ENCODE data around the gene ACO2.

Gene ACO2

DNA sequence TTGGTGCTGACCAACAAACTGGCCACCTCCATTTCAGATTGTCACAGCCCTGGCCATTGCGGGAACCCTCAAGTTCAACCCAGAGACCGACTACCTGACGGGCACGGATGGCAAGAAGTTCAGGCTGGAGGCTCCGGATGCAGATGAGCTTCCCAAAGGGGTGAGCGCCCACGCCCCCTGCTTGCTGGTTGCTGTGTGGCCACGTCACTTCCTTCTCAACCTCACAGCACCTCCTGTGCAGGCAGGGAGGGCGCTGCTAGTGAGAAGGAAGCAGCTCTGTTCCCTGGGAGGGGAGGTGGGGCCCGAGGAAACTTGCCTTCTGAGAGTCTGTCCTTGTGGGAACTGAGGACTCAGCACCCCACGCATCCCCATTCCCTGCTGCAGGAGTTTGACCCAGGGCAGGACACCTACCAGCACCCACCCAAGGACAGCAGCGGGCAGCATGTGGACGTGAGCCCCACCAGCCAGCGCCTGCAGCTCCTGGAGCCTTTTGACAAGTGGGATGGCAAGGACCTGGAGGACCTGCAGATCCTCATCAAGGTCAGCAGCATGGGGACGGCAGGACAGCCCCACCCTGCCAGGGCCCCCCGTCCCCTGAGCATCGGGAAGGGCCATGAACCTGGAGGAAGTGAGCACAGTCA is 56.0 kb downstream of the ACO2 start:
- no peak for DNase-seq

DNA sequence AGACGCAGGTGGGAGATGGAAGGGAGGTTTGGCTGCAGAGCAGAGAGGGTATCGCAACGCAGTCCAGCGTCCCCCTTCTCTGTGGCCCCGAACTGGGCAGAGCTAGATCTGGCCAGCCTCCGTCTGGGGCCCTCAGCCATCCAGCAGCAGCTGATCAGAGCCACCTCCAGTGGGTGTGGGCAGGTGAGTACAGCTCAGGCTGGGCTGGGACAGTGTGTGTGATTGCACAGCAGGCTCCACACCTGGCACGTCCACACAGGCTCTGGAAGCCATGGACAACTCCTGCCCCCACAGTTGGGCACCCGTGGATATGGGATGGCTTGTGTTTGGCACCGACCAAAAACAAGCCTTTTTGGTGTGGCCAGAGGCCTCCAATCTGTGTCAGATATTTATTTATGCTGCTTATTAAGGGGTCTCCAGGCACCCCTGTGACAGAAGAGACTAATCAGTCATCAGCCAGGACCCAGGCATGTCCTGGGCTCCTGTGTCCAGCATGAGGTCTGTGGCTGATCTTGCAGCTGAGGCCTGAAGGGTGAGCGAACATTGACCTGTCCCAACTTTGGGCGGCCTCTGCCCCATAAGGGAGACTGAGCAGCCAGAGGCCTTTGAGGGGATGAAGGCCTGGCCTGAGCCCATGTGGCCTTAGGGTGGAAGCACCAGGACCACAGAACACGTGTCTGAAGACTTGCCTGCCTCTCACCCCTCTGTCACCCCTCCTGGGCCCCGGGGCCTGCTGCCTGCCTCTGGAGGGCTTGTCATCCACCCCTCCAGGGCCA is 56.7 kb downstream of the ACO2 start:
- no peak for DNase-seq

DNA sequence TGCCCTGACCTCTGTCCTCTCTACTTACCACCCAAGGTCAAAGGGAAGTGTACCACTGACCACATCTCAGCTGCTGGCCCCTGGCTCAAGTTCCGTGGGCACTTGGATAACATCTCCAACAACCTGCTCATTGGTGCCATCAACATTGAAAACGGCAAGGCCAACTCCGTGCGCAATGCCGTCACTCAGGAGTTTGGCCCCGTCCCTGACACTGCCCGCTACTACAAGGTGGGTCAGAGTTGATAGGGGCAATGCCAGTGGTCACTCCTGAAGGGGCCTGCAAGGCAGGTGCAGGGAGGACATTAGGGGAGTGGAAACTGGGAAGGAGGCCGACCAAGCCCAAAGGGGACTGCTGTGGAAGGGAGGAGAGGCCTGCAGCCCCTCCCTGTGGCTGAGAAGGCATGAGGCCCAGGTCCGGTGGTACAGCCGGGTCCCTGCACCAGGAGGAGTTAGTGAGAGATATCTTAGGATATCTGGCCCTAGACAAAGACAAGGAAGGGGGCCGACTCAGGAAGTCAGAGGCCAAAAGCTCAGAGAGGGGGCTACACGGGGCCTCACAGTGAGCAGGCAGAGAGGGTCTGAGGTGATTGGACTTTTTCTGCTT is 57.4 kb downstream of the ACO2 start:
- no peak for DNase-seq

DNA sequence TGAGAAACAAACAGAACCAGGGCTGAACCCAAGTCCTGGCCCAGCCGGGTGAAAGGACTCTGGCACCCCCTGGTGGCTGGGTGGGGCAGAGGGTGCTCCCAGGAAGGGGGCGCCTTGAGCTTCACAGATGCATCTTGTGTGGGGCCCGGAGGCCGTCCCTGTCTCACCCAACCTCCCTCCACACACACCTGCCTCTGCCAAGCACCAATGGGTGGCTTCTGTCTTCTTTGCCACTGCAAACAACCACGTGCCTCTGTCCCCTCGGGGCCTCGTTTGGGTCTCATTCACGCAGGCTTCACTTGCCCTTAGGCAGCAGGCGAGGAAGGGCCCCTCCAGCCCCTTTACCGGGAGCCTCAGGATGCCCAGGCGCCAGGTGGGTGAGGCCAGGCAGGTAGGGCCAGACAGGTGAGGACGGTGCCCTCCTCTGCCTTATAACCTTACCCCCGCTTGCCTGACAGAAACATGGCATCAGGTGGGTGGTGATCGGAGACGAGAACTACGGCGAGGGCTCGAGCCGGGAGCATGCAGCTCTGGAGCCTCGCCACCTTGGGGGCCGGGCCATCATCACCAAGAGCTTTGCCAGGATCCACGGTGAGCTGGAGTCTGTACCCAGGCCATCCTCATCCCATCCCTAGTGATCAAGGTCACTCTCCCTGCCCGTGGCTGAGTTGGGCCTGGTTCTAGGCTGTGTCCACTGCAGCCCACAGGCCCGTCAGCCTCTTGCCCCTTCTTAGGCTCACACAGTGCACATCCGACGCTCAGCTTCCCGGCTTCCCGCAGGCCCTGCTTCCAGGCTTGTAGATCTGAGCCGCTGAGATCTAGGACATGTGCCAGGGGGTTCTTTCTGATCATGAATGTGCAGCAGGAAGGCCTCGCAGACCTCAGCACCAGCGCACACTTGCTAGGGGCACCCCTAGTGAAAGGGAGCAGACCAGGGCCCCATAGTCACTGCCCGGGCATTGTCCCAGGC is 58.2 kb downstream of the ACO2 start:
- no peak for DNase-seq

DNA sequence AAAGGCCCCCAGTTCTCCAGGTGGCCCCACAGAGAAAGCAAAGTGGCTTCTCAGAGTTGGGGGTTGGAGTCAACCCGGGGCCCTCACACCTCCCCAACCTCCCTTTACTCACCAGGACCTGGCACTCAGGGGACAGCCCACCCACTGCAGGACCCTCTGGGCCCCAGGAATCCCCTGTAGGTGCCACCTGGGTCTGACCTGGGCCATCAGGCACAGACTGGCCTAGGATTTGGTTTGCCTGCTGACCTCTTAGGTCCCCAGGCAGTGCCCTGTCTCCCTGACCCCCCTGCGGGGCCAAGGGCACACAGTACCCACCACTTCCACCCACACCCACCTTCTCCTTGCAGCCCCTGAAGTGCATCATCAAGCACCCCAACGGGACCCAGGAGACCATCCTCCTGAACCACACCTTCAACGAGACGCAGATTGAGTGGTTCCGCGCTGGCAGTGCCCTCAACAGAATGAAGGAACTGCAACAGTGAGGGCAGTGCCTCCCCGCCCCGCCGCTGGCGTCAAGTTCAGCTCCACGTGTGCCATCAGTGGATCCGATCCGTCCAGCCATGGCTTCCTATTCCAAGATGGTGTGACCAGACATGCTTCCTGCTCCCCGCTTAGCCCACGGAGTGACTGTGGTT is 59.3 kb downstream of the ACO2 start:
- DNase-seq: no peak

DNA sequence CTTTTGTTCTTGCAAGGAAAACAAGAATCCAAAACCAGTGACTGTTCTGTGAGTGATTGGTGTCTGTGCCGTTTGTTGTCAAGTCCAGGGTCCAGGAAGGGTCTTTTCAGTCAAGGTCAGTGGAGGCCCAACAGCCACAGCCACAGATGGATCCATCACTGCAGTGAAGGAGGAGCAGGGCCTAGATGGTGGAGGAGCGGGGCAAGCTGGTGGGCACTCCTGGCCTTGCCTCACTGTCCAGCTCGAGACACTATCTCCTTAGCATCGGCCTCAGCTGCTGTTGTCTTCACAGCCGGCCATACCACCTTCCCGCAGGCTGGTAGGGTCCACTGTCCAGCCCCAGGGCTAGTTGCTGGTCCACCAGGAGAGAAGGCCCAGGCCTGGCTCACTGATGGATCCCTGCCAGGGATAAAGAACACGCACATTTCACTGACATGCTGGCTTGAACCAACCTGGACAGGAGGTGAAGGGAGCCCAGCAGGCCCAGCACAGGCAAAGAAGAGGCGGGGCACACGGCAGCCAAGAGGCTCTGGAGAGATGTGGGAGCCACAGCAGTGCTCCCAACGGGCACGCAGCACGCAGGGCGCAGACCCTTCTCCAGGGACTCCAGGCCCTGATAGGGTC is 60.1 kb downstream of the ACO2 start:
- DNase-seq: no peak

DNA sequence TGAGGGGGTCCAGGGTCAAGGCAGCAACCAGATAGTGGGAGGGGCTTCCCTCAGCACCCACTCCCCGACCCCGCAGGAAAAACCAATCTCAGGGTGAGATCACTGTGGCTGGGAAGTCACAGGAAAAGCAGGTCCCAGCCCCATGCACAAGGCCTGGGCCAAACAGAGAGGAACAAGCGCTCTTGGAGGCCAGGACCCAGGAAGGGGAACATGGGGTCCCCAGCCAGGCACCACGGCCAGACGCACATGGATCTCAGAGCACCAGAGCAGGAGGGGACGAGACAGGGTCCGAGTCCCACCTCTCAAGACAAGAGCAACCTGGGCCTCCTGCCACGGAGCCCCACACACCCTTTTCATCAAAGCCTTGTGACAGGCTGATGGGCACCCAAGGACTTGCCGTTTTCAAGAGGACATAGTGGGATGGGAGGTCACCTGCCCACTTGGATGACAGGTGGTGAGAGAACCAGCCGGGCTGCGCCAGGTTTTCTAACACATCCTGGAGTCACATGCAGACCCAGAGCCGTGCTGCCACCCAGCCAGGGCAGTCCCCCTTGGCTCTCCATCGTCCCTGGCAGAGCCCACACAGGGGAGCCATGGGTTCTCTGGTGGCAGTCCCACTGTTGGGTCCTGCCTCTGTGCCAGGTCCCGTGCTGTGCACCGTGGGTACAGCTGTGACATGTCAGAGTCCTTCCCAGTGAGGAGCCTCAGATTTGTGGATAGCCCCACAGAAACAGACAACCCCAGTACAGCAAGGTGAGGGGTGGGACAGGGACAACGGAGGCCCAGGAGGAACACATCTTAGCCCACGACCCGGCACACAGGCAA is 62.2 kb downstream of the ACO2 start:
- no peak for DNase-seq

DNA sequence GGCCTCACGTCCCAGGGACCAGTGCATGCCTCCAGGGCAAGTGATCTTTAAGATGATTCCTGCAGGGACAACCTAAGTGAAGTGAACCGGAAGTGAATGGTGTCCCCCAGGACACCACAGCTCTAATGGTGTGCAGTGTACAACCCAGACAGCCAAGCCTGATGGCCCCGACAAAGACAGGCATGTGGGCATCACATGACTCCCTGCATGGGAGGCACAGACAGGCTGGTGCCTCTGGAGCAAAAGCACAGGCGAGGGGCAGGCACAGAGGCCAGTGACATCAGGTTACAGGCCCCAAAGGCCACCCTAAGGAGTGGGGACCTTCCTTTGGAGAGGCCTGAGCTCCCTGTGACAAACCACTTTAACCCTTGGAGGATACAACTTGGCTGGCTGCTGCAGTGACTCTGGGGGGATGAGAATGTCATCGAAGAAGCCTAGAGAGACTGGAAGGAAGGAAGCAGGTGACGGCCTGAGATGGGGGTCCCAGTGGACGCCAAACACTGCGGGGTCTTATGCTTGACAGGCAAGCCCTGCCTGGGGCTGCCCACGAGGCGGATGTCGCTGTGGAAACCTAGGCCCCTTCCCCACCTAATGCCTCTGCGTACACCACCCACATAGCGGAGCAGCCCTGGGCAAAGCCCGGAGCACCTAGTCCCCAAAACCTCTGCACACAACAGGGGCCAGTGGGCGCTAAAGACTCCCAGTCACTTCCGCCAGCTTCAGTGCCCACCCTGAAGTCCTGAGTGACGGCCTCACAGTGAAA is 63.0 kb downstream of the ACO2 start:
- no peak for DNase-seq

DNA sequence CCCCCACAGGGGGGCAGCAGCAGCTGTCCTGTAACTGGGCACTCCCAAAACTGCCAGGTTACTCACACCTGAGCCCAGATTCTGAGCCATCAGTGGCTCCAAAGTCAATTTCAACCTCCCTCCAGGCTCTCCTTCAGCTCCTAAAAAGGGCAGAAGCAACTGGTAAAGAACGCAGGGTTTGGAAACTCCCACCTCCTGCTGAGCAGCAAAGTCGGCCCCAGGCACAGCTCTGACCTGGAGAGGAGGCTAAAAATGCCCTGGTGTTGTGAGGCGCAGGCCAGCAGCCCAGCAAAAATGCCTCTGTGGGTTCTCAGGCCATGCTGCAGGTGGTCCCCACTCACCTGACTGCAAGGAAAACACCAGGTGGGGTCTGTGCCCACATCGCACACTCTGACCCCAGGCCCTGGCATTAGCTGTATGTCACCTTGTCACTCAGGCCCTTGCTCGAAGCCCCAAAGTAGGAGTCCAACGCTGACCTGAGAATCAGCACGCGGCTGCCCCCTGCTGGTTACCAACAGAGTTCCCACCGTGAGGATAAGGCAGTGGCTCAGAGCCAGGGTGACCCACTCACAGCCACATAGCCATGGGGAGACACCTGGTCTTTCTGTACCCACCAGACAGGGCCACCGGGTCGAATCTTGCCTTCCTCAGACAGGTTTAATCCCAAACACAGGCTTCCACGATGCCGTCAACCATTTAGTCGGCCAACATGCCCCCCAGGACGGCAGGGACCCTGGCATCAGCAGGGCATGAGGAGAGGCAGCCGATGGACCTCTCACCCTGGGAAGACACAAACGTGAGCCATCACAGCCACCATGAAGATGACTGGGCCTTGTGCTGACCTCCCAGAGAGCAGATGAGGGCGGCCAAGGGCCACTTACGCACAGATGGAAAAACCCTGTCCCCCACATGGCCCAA is 64.2 kb downstream of the ACO2 start:
- DNase-seq: peak; percentile 40

DNA sequence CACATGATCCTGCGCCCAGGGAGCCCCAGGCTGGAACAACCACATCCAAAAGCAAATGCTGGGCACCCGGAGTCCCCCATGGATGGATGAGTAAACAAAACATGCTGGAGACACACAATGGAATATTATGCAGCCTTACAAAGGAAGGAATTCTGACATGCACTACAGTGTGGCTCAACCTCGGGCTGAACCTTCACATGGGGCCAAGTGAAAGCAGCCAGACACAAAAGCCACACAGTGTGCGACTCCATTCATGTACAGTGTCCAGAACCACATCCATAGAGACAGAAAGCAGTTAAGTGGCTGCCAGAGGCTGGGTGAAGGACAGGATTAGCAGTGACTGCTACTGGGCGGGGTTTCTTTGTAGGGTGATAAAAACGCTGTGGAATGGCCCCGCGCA is 65.3 kb downstream of the ACO2 start:
- no peak for DNase-seq

DNA sequence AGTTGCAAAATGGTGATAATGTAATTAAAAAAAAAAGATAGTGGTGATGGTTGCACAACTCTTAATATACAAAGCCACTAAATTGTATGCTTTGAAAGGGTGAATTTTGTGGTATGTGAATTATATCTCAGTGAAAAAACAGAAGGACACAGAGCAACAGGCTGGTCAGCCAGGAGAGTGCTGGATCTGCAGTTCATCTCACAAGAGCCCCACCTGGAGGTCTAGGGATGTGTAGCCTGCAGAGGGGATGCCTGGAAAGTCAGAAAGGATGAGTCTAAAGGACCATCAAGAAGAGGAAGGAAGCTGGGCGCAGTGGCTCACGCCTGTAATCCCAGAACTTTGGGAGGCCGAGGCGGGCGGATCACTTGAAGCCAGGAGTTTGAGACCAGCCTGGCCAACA is 66.3 kb downstream of the ACO2 start:
- DNase-seq: no peak

DNA sequence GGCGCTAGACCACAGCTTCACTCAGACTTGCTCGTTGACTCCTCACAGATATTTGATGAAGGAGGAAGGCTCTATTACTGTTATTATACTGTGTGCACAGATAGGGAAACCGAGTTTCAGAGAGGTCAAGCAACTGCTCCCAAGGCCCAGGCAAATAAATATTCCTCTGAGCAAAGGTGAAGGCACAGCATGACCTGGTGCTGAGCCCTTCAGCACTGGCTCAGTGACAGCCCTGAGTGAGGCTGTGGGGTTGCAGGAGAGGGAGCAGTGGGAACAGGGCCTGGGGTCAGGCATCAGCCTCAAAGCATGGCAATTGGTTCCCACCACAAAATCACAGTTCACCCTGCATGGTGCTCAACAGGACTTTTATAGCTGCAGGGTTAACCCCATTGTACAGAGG is 68.3 kb downstream of the ACO2 start:
- no peak for DNase-seq

DNA sequence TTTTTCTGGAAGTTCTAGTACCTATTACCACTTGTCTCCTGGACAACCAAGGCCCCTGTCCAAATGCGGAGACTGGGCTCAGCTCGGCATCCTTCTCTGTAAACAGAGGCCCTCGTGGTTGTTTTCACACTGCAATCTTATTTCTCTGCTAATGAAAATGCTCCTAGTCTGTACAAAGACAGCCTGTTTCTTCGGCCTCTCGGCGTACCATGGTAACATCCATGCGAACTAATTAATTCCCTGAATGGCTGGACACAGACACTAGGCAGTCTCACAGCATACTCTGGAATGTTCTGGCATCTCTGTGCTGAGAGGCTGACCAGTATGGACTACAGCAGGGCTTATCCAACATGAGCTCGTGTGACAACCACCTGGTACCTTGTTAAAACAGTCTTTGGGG is 69.7 kb downstream of the ACO2 start:
- DNase-seq: no peak

DNA sequence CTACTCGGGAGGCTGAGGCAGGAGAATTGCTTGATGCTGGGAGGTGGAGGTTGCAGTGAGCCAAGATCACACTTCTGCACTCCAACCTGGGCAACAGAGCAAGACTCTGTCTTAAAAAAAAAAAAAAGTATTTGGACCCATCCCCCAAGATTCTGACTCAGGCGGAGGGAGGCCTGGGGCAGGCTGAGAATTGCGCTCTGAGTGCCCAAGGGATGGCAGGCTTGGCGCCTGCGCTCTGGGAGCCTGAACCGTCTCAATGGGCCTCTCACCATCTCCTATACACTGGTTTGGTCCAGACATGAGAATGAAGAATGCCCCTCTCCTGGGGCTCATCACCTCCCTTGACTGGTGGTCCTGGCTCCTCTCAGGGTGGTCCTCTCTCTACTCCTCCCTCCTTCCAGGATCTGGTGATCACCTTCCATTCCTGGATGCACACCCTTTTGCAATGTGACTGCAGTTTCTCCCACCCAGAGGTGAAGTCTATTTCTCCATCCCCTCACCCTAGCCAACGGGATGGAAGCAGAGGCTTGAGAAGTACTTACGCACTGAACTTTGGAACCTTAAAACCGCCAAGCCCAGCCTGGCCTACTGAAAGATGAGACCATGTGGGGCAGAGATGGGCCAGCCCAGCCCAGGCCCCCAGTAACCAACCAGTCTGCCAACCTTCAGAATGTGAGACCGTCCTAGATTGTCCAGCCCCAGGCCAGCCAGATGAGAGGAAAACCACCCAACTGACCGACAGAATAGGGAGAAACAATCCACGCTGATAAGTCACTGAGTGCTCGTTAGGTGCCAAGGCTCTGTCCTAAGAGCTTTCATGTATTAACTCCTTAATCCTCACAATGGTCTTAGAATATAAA is 70.5 kb downstream of the ACO2 start:
- DNase-seq: no peak

DNA sequence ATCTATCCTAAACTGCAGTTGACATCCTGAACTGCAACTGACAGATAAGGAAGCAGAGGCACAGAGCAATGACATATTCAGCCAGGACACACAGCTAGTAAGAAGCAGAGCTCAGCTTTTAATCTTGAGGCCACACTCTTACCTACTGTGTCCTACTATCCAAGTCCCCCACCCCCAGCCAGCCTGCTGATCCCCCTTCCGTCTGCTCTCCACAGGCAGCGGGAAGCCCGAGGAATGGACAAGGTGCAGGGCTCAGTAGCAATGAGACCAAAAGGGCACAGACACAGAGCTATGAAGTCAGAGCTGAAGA is 71.0 kb downstream of the ACO2 start:
- no peak for DNase-seq

DNA sequence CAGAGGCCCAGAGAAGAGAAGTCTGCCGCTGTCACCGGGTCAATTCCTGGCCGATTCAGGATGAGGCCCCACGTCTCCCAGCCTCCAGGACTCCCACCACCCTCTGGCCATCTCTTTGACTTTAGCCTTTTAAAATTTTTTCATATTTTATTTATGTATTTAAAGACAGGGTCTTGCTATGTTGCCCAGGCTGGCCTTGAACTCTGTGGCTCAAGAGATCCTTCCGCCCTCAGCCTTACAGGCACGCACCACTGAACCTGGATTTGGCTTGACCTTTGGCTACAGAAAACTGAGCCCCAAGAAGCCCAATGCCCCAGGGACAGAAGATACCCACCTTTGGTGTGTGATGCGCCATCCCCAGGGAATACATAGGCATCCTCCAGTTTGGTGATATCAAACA is 71.4 kb downstream of the ACO2 start:
- no peak for DNase-seq

DNA sequence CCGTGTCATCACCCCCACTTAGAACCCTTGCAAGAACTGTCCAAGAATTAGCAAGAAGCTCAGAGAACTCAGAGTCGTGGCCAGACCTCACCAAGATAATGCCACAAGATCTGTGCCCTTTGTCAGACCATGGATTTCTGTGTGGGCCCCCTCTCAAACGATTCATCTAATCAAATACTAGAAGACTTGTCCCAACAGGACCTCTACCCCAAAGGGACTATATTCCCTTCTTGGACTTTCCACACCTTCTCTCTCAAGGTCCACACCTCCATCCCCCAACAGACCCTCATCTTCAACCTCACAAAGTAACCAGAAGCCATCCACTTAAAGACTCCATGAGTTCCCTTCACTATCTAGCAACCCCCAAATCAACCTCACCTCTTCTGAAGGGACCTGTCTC is 72.6 kb downstream of the ACO2 start:
- DNase-seq: no peak

DNA sequence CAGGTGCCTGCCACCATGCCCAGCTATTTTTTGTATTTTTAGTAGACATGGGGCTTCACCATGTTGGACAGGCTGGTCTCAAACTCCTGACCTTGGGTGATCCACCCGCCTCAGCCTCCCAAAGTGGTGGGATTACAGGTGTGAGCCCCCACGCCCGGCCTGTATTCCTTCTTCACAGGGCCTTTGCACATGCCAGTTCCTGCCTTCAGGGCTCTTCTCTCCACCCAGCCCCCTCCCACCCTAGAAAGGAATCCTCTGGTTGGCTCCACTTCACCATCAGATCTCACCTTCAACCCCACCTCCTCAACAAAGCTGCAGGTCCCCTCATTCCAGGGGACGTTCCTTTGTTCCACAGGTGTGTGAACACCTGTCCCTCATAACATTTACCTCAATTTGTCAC is 73.3 kb downstream of the ACO2 start:
- DNase-seq: no peak
